Astrocyte (in vitro differentiated cells and primary cell): ENCODE measurements around the gene IARS2. TPM values are rescaled to one million over a fixed set of nuclear protein-coding genes. Genes with fewer than 3 reads are reported as not detected.

Experiments
- DNase-seq: peaks from one replicate; pipeline ENCODE4 v3.0.0-alpha.2; 2010; ENCODE audit warnings: low read depth
- FAIRE-seq: peaks from 2 replicates; lab custom pipeline; 2011; peaks lifted over from hg19 to GRCh38; lab: Jason Lieb, UNC
- H2AFZ ChIP-seq: 2 replicates; pipeline ENCODE4 v1.6.0; 2012; ENCODE audit warnings: low read depth, low read length, inconsistent platforms
- H3K27ac ChIP-seq: 2 replicates; pipeline ENCODE4 v1.5.1; 2011; ENCODE audit warnings: low read depth, low read length, inconsistent platforms
- H3K27me3 ChIP-seq: 2 replicates; pipeline ENCODE4 v1.6.0; 2011; ENCODE audit warnings: low read length, inconsistent platforms; ENCODE audit not compliant: insufficient read depth
- H3K36me3 ChIP-seq: 2 replicates; pipeline ENCODE4 v1.5.1; 2011; ENCODE audit warnings: low read length, inconsistent platforms; ENCODE audit not compliant: insufficient read depth
- H3K4me1 ChIP-seq: 2 replicates; pipeline ENCODE4 v1.5.1; 2011; ENCODE audit warnings: low read length, inconsistent platforms; ENCODE audit not compliant: insufficient read depth
- H3K4me2 ChIP-seq: 2 replicates; pipeline ENCODE4 v1.6.0; 2012; ENCODE audit warnings: low read length, inconsistent platforms
- H3K4me3 ChIP-seq: 2 replicates; pipeline ENCODE4 v1.5.1; 2011; ENCODE audit warnings: low read depth, mild to moderate bottlenecking, low read length, inconsistent platforms; ENCODE audit not compliant: insufficient read depth
- H3K79me2 ChIP-seq: 2 replicates; pipeline ENCODE4 v1.6.0; 2012; ENCODE audit warnings: mild to moderate bottlenecking, low read length, inconsistent platforms; ENCODE audit not compliant: insufficient read depth
- H3K9ac ChIP-seq: 2 replicates; pipeline ENCODE4 v1.6.0; 2012; ENCODE audit warnings: mild to moderate bottlenecking, low read length, inconsistent platforms
- H3K9me3 ChIP-seq: 2 replicates; pipeline ENCODE4 v1.5.1; 2012; ENCODE audit warnings: low read depth, mild to moderate bottlenecking, low read length, inconsistent platforms; ENCODE audit not compliant: insufficient read depth
- H4K20me1 ChIP-seq: 2 replicates; pipeline ENCODE4 v1.6.0; 2012; ENCODE audit warnings: low read length, inconsistent platforms; ENCODE audit not compliant: insufficient read depth
- H3K27ac Mint-ChIP-seq: one replicate; pipeline ENCODE4 v1.8.0; 2021; ENCODE audit warnings: mild to moderate bottlenecking, mixed read lengths; ENCODE audit not compliant: unreplicated experiment
- H3K27me3 Mint-ChIP-seq: one replicate; pipeline ENCODE4 v1.8.0; 2021; ENCODE audit warnings: low read depth, mixed read lengths; ENCODE audit not compliant: unreplicated experiment
- H3K36me3 Mint-ChIP-seq: one replicate; pipeline ENCODE4 v1.8.0; 2021; ENCODE audit warnings: low read depth, mixed read lengths; ENCODE audit not compliant: unreplicated experiment
- H3K4me1 Mint-ChIP-seq: one replicate; pipeline ENCODE4 v1.8.0; 2021; ENCODE audit warnings: low read depth, mixed read lengths; ENCODE audit not compliant: unreplicated experiment
- H3K4me3 Mint-ChIP-seq: one replicate; pipeline ENCODE4 v1.8.0; 2021; ENCODE audit warnings: mild to moderate bottlenecking, moderate library complexity, mixed read lengths; ENCODE audit not compliant: unreplicated experiment
- H3K9me3 Mint-ChIP-seq: one replicate; pipeline ENCODE4 v1.8.0; 2021; ENCODE audit warnings: mild to moderate bottlenecking, mixed read lengths; ENCODE audit not compliant: unreplicated experiment
- EZH2 ChIP-seq: IDR thresholded peaks from 2 replicates; pipeline ENCODE4 v1.6.1; 2012; ENCODE audit warnings: mild to moderate bottlenecking, low read length, inconsistent platforms; ENCODE audit not compliant: insufficient read depth
- total RNA-seq: library from RNA; stranded (reverse); gene quantifications from 2 replicates; pipeline ENCODE4 v1.2.1, GENCODE V29; 2021
- TF ChIP-seq, protein P1 (sequence below): IDR thresholded peaks from 2 replicates; pipeline ENCODE4 v1.5.1; 2011; ENCODE audit warnings: low read depth, mild to moderate bottlenecking, inconsistent platforms, low read length, moderate library complexity; ENCODE audit not compliant: insufficient read depth

The IARS2 gene
- total RNA-seq, 1 donor from 2014 or later = 55.1 TPM

DNA sequence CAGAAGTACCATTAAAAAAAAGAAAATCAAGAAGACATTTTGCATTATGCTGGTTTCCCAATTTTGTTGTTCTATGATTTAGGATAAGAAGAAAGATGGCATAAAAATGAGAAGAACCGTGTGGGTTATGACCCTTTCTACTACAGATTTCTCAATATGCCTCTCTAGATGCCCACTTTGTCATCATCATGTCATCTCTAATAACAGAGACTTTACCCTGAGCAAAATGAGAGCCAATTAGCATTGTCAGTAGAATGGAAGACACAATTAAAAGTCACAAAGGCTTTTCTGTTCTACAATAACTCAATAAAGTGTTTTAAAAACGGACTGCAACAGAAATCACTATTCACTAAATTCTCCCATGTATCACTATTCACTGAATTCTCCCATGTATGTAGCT is 92.8 kb downstream of the IARS2 start:
- Histone ChIP-seq H3K27ac (no peak overlapping the region), H2AFZ (no peak overlapping the region), H3K9me3 (no peaks in the 10 kb centered on the region), H3K79me2 (no peaks in the 10 kb centered on the region), H3K36me3 (peaks cover 23% of the 10 kb centered on the region), H3K4me1 (no peaks in the 10 kb centered on the region), H3K27me3 (no peaks in the 10 kb centered on the region), H3K9ac (no peak overlapping the region), H4K20me1 (no peaks in the 10 kb centered on the region), H3K4me3 (no peak overlapping the region), H3K4me2 (no peak overlapping the region)
- Mint-ChIP-seq H3K9me3 (no peaks in the 10 kb centered on the region), H3K4me1 (peaks cover 4% of the 10 kb centered on the region), H3K27me3 (no peaks in the 10 kb centered on the region), H3K27ac (no peak overlapping the region), H3K4me3 (no peak overlapping the region), H3K36me3 (peaks cover 7% of the 10 kb centered on the region)
- DNase-seq = no peak
- TF ChIP-seq, protein P1, sequence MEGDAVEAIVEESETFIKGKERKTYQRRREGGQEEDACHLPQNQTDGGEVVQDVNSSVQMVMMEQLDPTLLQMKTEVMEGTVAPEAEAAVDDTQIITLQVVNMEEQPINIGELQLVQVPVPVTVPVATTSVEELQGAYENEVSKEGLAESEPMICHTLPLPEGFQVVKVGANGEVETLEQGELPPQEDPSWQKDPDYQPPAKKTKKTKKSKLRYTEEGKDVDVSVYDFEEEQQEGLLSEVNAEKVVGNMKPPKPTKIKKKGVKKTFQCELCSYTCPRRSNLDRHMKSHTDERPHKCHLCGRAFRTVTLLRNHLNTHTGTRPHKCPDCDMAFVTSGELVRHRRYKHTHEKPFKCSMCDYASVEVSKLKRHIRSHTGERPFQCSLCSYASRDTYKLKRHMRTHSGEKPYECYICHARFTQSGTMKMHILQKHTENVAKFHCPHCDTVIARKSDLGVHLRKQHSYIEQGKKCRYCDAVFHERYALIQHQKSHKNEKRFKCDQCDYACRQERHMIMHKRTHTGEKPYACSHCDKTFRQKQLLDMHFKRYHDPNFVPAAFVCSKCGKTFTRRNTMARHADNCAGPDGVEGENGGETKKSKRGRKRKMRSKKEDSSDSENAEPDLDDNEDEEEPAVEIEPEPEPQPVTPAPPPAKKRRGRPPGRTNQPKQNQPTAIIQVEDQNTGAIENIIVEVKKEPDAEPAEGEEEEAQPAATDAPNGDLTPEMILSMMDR = no peak
- no peak for TF ChIP-seq EZH2
- FAIRE-seq = no peak

DNA sequence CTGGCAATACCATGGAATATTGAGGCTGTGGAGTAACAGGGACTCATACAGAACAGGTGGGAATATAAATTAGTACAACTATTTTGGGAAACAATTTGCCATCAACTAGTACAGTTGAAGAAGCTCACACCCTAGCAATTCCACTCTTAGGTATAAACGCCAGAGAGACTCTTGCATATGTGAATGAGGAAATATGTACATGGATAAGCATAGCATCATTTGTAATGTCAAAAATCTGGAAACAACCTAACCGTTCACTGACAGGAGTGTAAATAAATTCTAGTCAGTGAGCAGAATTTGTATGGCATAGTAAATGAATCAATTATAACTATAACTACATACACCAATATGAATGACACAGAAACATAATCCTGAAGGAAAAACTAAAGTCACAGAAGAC is 94.6 kb downstream of the IARS2 start:
- H3K27me3 ChIP-seq = no peaks in the 10 kb centered on the region

DNA sequence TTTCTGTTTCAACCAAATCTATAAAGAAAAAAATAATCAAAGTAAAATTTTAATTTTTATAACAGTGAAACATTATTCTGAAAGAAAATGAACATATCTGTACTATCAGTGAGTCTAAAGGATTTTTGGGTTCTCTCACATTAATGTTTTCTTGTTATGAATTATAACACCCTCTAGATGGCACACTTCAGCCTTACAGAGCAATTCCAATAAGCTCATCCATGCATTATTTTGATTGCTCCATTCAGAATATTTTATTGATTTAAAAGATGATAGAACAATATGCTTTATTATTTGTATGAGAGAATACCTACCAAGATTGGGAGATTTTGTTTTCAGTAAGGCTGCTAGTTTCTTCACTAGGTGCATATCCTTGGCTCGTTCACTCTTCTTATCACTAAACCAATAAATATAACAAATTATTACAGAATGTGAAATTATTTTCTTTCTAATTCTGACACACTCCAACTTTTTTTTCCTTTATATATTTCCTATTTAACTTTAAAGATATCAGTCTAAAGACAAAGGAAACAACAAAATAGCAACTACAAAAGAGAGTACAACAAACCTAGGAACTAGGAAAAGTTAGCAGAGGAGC is 95.9 kb downstream of the IARS2 start:
- Mint-ChIP-seq H3K36me3 (peaks cover 6% of the 10 kb centered on the region), H3K4me1 (no peaks in the 10 kb centered on the region), H3K9me3 (no peaks in the 10 kb centered on the region), H3K27me3 (no peaks in the 10 kb centered on the region), H3K27ac (no peak overlapping the region), H3K4me3 (no peak overlapping the region)
- Histone ChIP-seq H3K9ac (no peak overlapping the region), H3K36me3 (peaks cover 44% of the 10 kb centered on the region), H3K4me2 (no peak overlapping the region), H4K20me1 (no peaks in the 10 kb centered on the region), H3K79me2 (no peaks in the 10 kb centered on the region), H3K9me3 (no peaks in the 10 kb centered on the region), H3K27me3 (no peaks in the 10 kb centered on the region), H3K4me3 (no peak overlapping the region), H3K4me1 (no peaks in the 10 kb centered on the region), H3K27ac (no peak overlapping the region), H2AFZ (no peak overlapping the region)
- TF ChIP-seq EZH2 = no peak
- TF ChIP-seq, protein P1 = peak; percentile 41
- FAIRE-seq = no peak
- peak; percentile 4 for DNase-seq

More for the DNA sequence above, 94.6 kb downstream of the IARS2 start:
- no peak overlapping the region for H2AFZ ChIP-seq
- FAIRE-seq (peak; percentile 39), DNase-seq (no peak)
- H3K9me3 ChIP-seq = no peaks in the 10 kb centered on the region
- no peaks in the 10 kb centered on the region for H3K27me3 Mint-ChIP-seq
- no peak overlapping the region for H3K9ac ChIP-seq
- TF ChIP-seq EZH2 = no peak
- TF ChIP-seq, protein P1 = no peak
- no peaks in the 10 kb centered on the region for H3K9me3 Mint-ChIP-seq
- no peaks in the 10 kb centered on the region for H3K79me2 ChIP-seq
- peaks cover 37% of the 10 kb centered on the region for H3K36me3 ChIP-seq
- no peaks in the 10 kb centered on the region for H4K20me1 ChIP-seq
- H3K36me3 Mint-ChIP-seq = peaks cover 6% of the 10 kb centered on the region
- no peaks in the 10 kb centered on the region for H3K4me1 Mint-ChIP-seq
- H3K4me2 ChIP-seq = no peak overlapping the region
- H3K27ac Mint-ChIP-seq = no peak overlapping the region
- no peak overlapping the region for H3K27ac ChIP-seq
- H3K4me3 ChIP-seq = no peak overlapping the region
- no peaks in the 10 kb centered on the region for H3K4me1 ChIP-seq
- no peak overlapping the region for H3K4me3 Mint-ChIP-seq
